ENCODE results near the gene GAD2. TPM values are rescaled to one million over a fixed set of nuclear protein-coding genes. Genes with fewer than 3 reads are reported as not detected.

GAD2 gene
- total and polyA plus RNA-seq, 4 donors, result 5.6 to 31.5 (median 22.3) TPM

Other genes with a start within 250 kb of the GAD2 start
- gene APBB1IP, start 221.6 kb downstream of the GAD2 start, total RNA-seq, result 10 to 100 TPM in 1 of 2 donors, 1 to 10 TPM in 1; 3.7 to 10.4 TPM
- 10 to 100 TPM; 10.5 to 20.4 TPM for gene APBB1IP, start 221.6 kb downstream of the GAD2 start, polyA plus RNA-seq (ENCODE audit: insufficient read length in 2 of 2)